Karpas-422 (cell line): ENCODE results near the gene CWC22. TPM values are rescaled to one million over a fixed set of nuclear protein-coding genes. Genes with fewer than 3 reads are reported as not detected.
"Not testable (repeated sequence)": the region's sequence is repeated elsewhere in the genome, so short reads cannot be mapped to it uniquely, and the experiment has no call there.

Experiments used
- DNase-seq: peaks from one replicate; pipeline ENCODE4 v3.0.0-alpha.2; 2015
- H2AFZ ChIP-seq: fragments of 200-600 bp; sonication (generic); 2 replicates; pipeline ENCODE4 v1.6.1; 2014; ENCODE audit warnings: antibody characterized with exemption, low read length, mixed read lengths
- H3K27ac ChIP-seq: fragments of 200-600 bp; sonication (generic); 2 replicates; pipeline ENCODE4 v1.5.1; 2014; ENCODE audit warnings: mild to moderate bottlenecking, low read length, moderate library complexity
- H3K27me3 ChIP-seq: fragments of 200-600 bp; sonication (generic); 2 replicates; pipeline ENCODE4 v1.6.1; 2014; ENCODE audit warnings: low read length, mixed read lengths
- H3K36me3 ChIP-seq: fragments of 200-600 bp; sonication (generic); 2 replicates; pipeline ENCODE4 v1.6.1; 2014; ENCODE audit warnings: low read length, mixed read lengths; ENCODE audit not compliant: insufficient read depth
- H3K4me1 ChIP-seq: fragments of 200-600 bp; sonication (generic); 2 replicates; pipeline ENCODE4 v1.6.1; 2014; ENCODE audit warnings: mild to moderate bottlenecking, low read length, mixed read lengths
- H3K4me2 ChIP-seq: fragments of 200-600 bp; sonication (generic); 2 replicates; pipeline ENCODE4 v1.6.1; 2014; ENCODE audit warnings: low read length, low read depth, mild to moderate bottlenecking; ENCODE audit not compliant: poor library complexity, severe bottlenecking
- H3K4me3 ChIP-seq: fragments of 200-600 bp; sonication (generic); 2 replicates; pipeline ENCODE4 v1.5.1; 2014; ENCODE audit warnings: mild to moderate bottlenecking, antibody characterized with exemption, low read length, mixed read lengths
- H3K79me2 ChIP-seq: fragments of 200-600 bp; sonication (generic); 2 replicates; pipeline ENCODE4 v1.6.1; 2014; ENCODE audit warnings: mild to moderate bottlenecking, low read length, mixed read lengths
- H3K9ac ChIP-seq: fragments of 200-600 bp; sonication (generic); 2 replicates; pipeline ENCODE4 v1.6.0; 2014; ENCODE audit warnings: low read length
- H3K9me2 ChIP-seq: fragments of 200-600 bp; sonication (generic), shearing (Covaris generic); replicated peaks from 2 replicates; pipeline ENCODE4 v1.6.0; 2014; ENCODE audit warnings: mild to moderate bottlenecking, low read length, moderate library complexity; ENCODE audit not compliant: insufficient read depth
- H3K9me3 ChIP-seq: fragments of 300-700, 200-600 bp; sonication (generic); 2 replicates; pipeline ENCODE4 v1.6.1; 2014; ENCODE audit warnings: low read length, mixed read lengths
- H4K20me1 ChIP-seq: fragments of 200-600 bp; sonication (generic); 2 replicates; pipeline ENCODE4 v1.6.1; 2014; ENCODE audit warnings: mild to moderate bottlenecking, antibody characterized with exemption, low read length, low read depth; ENCODE audit not compliant: insufficient read depth
- total RNA-seq: library from RNA; depleted of rRNA; stranded (reverse); fragments of >200 nt; shearing (Covaris generic); gene quantifications from 2 replicates; pipeline ENCODE4 v1.2.3, GENCODE V29; 2014; ENCODE audit warnings: low replicate concordance

The CWC22 gene
- total RNA-seq, 1 experiment from 2014 or later: 23.7 TPM

- Histone ChIP-seq H3K9me3 (no peaks in the 10 kb centered on the region), H3K4me2 (no peak overlapping the region), H2AFZ (no peak overlapping the region)
Observed at GRCh38 chr2:179939259-179939658, 67.8 kb downstream of the CWC22 start.

DNA sequence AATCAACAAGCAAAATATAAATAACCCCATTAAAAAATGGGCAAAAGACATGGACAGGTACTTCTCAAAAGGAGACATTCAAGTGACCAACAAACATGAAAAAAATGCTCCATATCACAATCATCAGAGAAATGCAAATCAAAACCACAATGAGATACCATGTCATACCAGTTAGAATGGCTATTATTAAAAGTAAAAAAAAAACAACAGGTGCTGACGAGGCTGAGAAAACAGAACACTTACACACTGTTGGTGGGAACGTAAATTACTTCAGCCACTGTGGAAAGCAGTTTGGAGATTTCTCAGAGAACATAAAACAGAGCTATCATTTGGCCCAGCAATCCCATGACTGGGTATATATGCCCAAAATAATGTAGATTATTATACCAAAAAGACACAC is 69.1 kb downstream of the CWC22 start:
- Histone ChIP-seq H2AFZ (no peak overlapping the region), H3K79me2 (no peaks in the 10 kb centered on the region), H3K27me3 (no peaks in the 10 kb centered on the region), H3K27ac (no peak overlapping the region), H3K9me2 (no peaks in the 10 kb centered on the region), H3K36me3 (peaks cover 5% of the 10 kb centered on the region; the same call in 1 of the 2 replicates), H3K9ac (no peak overlapping the region), H3K4me2 (no peak overlapping the region), H4K20me1 (no peaks in the 10 kb centered on the region), H3K4me1 (no peaks in the 10 kb centered on the region), H3K9me3 (no peaks in the 10 kb centered on the region), H3K4me3 (no peak overlapping the region)
- DNase-seq: no peak

More at GRCh38 chr2:179939259-179939658, 67.8 kb downstream of the CWC22 start:
- no peak for DNase-seq
- Histone ChIP-seq H3K4me1 (no peaks in the 10 kb centered on the region), H3K9me2 (no peaks in the 10 kb centered on the region), H3K27ac (no peak overlapping the region), H3K36me3 (peaks cover 2% of the 10 kb centered on the region; the same call in 1 of the 2 replicates), H3K79me2 (no peaks in the 10 kb centered on the region), H4K20me1 (no peaks in the 10 kb centered on the region), H3K9ac (no peak overlapping the region), H3K4me3 (no peak overlapping the region), H3K27me3 (no peaks in the 10 kb centered on the region)

- DNase-seq: peak; percentile 72
- Histone ChIP-seq H3K4me1 (no peaks in the 10 kb centered on the region), H3K9ac (no peak overlapping the region), H3K27ac (no peak overlapping the region), H3K4me2 (no peak overlapping the region), H2AFZ (no peak overlapping the region), H3K4me3 (no peak overlapping the region), H3K9me3 (no peaks in the 10 kb centered on the region), H3K9me2 (no peaks in the 10 kb centered on the region), H3K36me3 (peaks cover 8% of the 10 kb centered on the region; the same call in 1 of the 2 replicates), H3K27me3 (no peaks in the 10 kb centered on the region), H4K20me1 (no peaks in the 10 kb centered on the region), H3K79me2 (no peaks in the 10 kb centered on the region)
Observed at GRCh38 chr2:179936654-179937053, 70.4 kb downstream of the CWC22 start.

DNA sequence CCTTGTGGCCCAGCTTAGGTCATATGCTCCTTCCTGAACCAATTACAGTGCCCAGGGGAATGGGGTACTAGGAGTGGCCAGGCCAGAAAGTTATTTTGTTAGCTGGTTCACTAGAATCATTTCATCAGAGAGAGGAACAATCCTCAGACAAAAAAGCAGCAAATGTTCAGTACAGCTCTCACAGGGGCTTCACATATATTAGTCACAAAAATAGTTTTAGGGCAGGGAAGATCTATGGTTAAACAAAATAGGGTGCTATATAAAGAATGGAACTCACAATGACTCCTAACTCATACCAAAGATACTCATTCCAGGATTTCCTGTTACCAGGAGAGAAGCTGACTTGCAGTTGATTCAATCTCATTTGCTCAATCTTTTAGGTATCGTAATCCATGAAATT is 71.0 kb downstream of the CWC22 start:
- no peak overlapping the region for H3K4me2 ChIP-seq
- DNase-seq: no peak
- no peaks in the 10 kb centered on the region for H3K9me2 ChIP-seq
- no peak overlapping the region for H3K4me3 ChIP-seq
- H3K27ac ChIP-seq: no peak overlapping the region
- no peak overlapping the region for H2AFZ ChIP-seq
- no peaks in the 10 kb centered on the region for H3K9me3 ChIP-seq
- no peaks in the 10 kb centered on the region for H3K79me2 ChIP-seq
- H4K20me1 ChIP-seq: no peaks in the 10 kb centered on the region
- peaks cover 8% of the 10 kb centered on the region; the same call in 1 of the 2 replicates for H3K36me3 ChIP-seq
- no peaks in the 10 kb centered on the region for H3K4me1 ChIP-seq
- H3K27me3 ChIP-seq: no peaks in the 10 kb centered on the region
- no peak overlapping the region for H3K9ac ChIP-seq

DNA sequence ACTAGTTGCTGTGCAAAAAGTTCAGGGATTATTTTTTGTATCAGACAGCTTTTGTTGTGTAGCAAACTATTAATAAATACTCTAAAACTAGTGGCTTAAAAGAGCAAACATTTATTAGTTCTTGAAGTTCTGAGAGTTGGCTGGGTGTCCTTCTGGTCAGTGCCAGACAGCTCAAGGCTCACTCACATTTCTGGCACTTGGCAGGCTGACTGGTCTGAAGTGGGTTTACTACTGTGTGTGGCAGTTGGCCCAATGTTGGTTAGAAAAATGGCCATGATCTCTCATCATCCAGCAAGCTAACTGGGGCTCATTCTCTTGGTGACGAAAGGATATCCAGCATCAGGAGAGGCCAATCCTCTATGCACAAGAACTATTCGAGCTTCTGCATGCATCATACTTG is 74.3 kb downstream of the CWC22 start:
- H3K27me3 ChIP-seq: no peaks in the 10 kb centered on the region
- H2AFZ ChIP-seq: no peak overlapping the region
- DNase-seq: no peak
- no peak overlapping the region for H3K9ac ChIP-seq
- H3K4me1 ChIP-seq: no peaks in the 10 kb centered on the region
- H3K4me3 ChIP-seq: no peak overlapping the region
- H3K79me2 ChIP-seq: no peaks in the 10 kb centered on the region
- no peak overlapping the region for H3K27ac ChIP-seq
- no peaks in the 10 kb centered on the region for H3K9me3 ChIP-seq
- no peaks in the 10 kb centered on the region for H4K20me1 ChIP-seq
- H3K9me2 ChIP-seq: no peaks in the 10 kb centered on the region
- peaks cover 8% of the 10 kb centered on the region; the same call in 1 of the 2 replicates for H3K36me3 ChIP-seq
- H3K4me2 ChIP-seq: no peak overlapping the region

DNA sequence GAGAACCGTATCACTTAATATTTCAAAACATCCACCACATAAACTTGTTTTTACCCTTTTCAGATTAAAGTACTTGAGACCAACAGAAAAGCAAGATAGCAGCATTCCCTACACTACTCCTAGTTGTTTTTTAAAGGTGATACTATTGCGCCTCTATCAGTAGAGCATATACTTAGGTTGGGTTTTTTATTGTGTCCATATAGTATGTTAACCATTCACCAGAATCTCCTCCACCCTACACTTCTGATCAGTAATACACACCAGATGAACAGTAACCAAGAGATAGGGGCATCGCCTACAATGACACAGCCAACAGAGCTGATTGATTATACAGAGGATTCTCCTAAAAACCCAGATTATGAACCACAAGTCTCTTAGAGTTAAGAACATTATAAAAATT is 75.6 kb downstream of the CWC22 start:
- no peak for DNase-seq
- H3K36me3 ChIP-seq: peaks cover 12% of the 10 kb centered on the region; the same call in 1 of the 2 replicates
- H3K9me3 ChIP-seq: peaks cover 3% of the 10 kb centered on the region; the same call in 1 of the 2 replicates
- H3K27ac ChIP-seq: no peak overlapping the region
- no peaks in the 10 kb centered on the region for H3K27me3 ChIP-seq
- H3K79me2 ChIP-seq: no peaks in the 10 kb centered on the region
- no peaks in the 10 kb centered on the region for H4K20me1 ChIP-seq
- H3K4me3 ChIP-seq: no peak overlapping the region
- no peak overlapping the region for H2AFZ ChIP-seq
- no peaks in the 10 kb centered on the region for H3K4me1 ChIP-seq
- no peaks in the 10 kb centered on the region for H3K9me2 ChIP-seq
- no peak overlapping the region for H3K9ac ChIP-seq
- H3K4me2 ChIP-seq: no peak overlapping the region

DNA sequence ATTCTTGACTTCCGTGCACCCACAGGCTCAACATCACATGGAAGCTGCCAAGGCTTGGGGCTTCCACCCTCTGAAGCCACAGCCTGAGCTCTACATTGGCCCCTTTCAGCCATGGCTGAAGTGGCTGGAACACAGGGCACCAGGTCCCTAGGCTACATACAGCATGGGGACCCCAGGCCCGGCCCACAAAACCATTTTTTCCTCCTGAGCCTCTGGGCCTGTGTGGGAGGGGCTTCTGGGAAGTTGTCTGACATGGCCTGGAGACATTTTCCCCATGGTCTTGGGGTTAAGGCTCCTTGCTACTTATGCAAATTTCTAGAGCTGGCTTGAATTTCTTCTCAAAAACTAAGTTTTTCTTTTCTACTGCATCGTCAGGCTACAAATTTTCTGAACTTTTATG is 77.1 kb downstream of the CWC22 start:
- H3K36me3 ChIP-seq: peaks cover 15% of the 10 kb centered on the region; the same call in 1 of the 2 replicates
- not testable (repeated sequence) for H3K9me2 ChIP-seq, DNase-seq, H4K20me1 ChIP-seq, H3K4me1 ChIP-seq, H3K79me2 ChIP-seq, H2AFZ ChIP-seq, H3K27me3 ChIP-seq, H3K4me3 ChIP-seq, H3K4me2 ChIP-seq, H3K9ac ChIP-seq, H3K27ac ChIP-seq, H3K9me3 ChIP-seq

DNA sequence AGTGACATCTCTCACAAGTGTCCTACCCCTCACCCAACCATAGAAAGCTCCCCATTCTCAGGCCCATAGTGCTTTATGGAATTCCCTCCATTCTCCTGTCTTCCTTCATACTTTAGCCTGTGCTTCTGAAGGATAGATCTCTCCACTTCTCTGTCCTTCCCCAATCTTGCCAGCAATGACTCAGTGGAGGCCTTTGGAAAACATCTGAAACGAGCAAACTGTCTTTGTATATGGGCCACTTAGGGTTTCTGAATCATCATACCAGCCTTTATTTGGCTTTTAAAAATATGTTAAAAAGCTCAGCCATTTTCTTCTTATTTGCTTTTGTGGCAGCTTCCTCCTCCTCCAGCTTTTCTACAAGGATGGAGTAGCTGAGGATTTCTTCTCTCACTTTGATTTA is 80.1 kb downstream of the CWC22 start:
- Histone ChIP-seq H3K36me3 (0 out of 2 replicates have a peak, but pooled peaks cover 7% of the 10 kb centered on the region), H3K79me2 (no peaks in the 10 kb centered on the region), H3K9me2 (no peaks in the 10 kb centered on the region), H3K27ac (no peak overlapping the region), H4K20me1 (no peaks in the 10 kb centered on the region), H3K27me3 (no peaks in the 10 kb centered on the region), H3K9ac (no peak overlapping the region), H3K4me3 (no peak overlapping the region), H2AFZ (no peak overlapping the region), H3K4me2 (no peak overlapping the region), H3K9me3 (peaks cover 4% of the 10 kb centered on the region; the same call in 1 of the 2 replicates), H3K4me1 (no peaks in the 10 kb centered on the region)
- no peak for DNase-seq
